A549 treated with AZD9567 at 1 μM for 4 hours (cell line): ENCODE data around the gene RPS10. TPM values are rescaled to one million over a fixed set of nuclear protein-coding genes. Genes with fewer than 3 reads are reported as not detected.

ENCODE experiments used
- total RNA-seq: library from RNA; stranded (reverse); fragments of 200-300 nt; extraction: Qiagen RNA extraction; gene quantifications from 5 replicates; pipeline ENCODE4 v1.2.3, GENCODE V29; 2022; ENCODE audit not compliant: insufficient read depth

Gene RPS10
- total RNA-seq, result 1,366 to 2,167 TPM (median 2,087 TPM) in 5 replicates

GRCh38 chr6:34425498-34426410 lies at the start of gene RPS10:
TSS of gene RPS10 (minus strand) at chr6:34426069. CDS start at chr6:34425221, 848 bp downstream.

GRCh38 chr6:34465531-34466241 lies 39.8 kb upstream of the RPS10 start, which contains the start of gene PACSIN1:
TSS of gene PACSIN1 (plus strand) at chr6:34466076. CDS start at chr6:34526306, 60,230 bp downstream.

GRCh38 chr6:34392497-34393190 lies 33.2 kb downstream of the RPS10 start, which contains the start of gene NUDT3:
TSS of gene NUDT3 (minus strand) at chr6:34392669. CDS start at chr6:34392362, 307 bp downstream.

Other genes with a start within 250 kb of the RPS10 start
- 458 to 622 TPM (median 513 TPM) in 5 replicates for gene HMGA1, start 189.2 kb downstream of the RPS10 start, total RNA-seq
- 16.2 to 27.3 TPM (median 25.0 TPM) in 5 replicates for gene SMIM29, start 177.1 kb downstream of the RPS10 start, total RNA-seq
- 5.1 to 8.1 TPM (median 5.3 TPM) in 5 replicates for gene NUDT3, start 33.4 kb downstream of the RPS10 start, total RNA-seq
- gene PACSIN1, start 40.0 kb upstream of the RPS10 start, total RNA-seq, result 0.03 to 0.09 TPM (median 0.05 TPM) in 4 of 5 replicates, not detected in the other
- 1.3 to 1.9 TPM (median 1.8 TPM) in 5 replicates for gene SPDEF, start 130.3 kb upstream of the RPS10 start, total RNA-seq